HG02884 (cell line): Measurements from ENCODE around the gene NAV3.

Experiments used
- ATAC-seq: cut with Tn5 transposase; IDR thresholded peaks from one replicate; pipeline ENCODE4 v1.9.1; 2021; ENCODE audit warnings: mild to moderate bottlenecking, moderate library complexity; ENCODE audit not compliant: unreplicated experiment

NAV3 gene

GRCh38 chr12:77979597-77980250 is 149.0 kb downstream of the NAV3 start:
- no peak for ATAC-seq

- no peak for ATAC-seq
Observed at GRCh38 chr12:77980782-77981181, 150.1 kb downstream of the NAV3 start.

GRCh38 chr12:77983859-77984258 is 153.2 kb downstream of the NAV3 start:
- ATAC-seq, result no peak

DNA sequence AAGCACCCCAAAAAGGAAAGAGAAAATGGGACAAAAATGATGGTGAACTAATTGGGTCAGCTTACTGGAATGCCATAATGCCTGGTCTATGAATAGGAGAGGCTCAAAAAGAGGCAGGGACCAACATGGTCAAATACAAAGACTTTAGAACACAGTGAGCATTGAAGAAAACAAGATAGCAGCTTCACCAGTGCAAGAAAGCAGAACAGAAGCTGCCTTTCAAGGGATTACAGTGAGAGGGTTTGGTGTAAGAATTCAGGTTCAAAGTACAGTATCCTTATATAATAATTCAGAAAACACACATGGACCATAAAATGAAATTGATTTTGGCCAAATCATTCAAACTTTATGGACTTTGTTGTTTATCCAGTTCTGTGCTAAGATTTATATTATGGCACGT is 162.1 kb downstream of the NAV3 start:
- ATAC-seq, result no peak

DNA sequence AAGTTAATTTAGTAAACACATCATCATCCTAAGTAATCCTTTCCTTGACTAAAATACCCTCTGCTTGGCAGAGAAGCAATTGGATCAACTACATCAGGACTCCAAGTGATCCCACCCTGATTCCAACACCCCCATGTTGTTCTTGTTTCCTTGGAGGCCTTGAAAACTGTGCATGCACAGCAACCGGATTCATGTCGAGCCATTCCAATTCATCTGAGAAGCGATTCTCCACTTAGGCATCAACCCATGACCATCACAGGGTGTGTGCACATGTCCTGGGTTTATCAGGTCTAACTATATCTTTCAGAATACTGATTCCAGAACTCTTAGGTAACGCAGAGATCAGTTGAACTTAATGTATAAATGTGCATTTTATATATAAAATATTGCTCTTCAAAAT is 163.0 kb downstream of the NAV3 start:
- no peak for ATAC-seq

DNA sequence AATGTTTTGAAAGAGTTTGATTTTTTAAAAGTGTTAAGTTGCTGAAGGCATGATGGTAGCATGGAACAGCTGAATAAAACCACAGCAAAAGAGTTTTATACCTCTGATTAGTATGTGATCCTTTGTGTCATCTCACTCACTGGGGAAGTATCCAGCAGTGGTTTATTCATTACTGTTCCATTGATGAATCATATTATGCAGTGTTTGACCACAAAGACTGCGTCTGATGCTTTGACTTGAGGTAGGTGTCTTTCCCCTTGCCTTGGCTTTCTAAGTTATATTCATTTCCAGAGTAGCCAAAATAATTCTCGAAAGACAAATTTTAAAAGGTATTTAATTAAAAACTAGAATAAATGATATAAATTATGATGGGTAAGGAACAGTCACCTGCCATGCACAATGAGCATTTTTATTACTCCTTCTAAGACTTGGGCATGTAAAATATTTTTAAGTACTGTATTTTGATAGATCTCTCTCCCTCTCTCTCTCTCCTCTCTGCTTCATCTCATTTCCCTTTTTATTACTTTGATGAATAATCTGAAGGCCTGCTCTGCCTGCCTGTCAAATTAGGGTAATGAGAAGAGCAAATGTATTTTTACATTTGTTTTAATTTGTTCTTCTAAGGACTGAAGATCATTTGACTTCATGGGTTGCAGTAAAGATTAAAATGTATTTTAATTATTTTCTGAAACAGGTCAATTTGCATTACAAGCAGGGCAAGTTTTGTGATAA is 164.9 kb downstream of the NAV3 start:
- peak; percentile 92 for ATAC-seq

GRCh38 chr12:77996670-77997069 is 166.0 kb downstream of the NAV3 start:
- ATAC-seq, result no peak

- no peak for ATAC-seq
Observed at GRCh38 chr12:77998236-77998786, 167.6 kb downstream of the NAV3 start.

GRCh38 chr12:77999074-77999715 is 168.5 kb downstream of the NAV3 start:
- ATAC-seq, result peak; percentile 66

GRCh38 chr12:78002878-78003277 is 172.2 kb downstream of the NAV3 start:
- no peak for ATAC-seq

DNA sequence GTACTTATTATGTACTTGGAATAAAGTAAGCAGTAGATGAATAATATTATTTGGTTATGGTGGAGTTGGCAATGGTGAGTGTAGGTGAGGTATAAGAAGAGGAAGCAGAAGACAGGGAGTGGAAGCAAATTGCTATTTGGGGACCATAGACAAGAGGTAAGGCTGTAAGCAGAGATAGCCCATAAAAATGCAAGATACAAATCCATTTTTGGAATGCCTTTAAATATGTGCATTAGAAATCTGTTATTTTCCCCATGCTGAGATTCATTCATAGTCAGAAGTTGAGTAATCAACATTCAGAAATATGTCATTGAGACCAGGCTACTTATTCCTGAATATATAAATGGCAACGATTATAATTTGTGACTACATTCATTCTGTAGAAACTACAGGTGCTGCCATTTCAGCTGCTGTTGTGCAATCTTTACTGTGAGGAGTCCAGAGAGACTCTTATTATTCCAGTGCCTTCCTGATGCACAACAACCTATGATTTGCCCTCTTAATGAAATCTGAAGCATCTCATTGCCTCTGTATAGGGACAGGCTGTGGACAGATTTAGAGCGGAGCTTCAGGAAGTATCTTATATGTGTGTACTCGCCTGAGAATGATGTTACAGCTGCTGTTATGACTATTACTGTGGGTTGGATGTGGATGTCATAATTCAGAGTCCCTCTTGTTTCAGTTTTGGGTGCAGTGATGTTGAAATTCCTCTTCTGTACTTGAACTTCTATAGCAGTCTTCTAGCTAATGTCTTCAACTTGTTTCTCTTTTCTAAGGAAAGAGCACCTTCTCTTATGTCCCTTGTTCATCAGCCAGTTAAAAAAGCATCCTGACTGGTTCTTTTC is 173.8 kb downstream of the NAV3 start:
- no peak for ATAC-seq

DNA sequence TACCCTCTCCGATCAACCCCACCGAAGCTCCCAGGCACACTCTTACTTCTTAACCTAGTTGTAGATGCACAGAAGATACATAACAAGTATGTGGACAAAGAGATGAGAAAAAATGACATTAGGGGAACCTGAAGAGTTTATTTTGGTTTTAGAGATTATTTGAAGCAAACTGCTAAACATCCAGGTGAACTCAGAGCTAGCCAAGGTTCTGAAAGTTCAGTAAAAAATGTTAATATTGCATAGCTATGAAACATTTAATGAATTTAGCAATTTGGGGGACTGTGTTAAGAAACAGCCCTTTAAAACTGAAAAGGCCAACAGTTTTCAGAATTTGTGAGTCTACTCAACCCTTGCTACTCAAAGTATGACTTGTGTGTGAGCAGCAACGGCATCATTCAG is 174.4 kb downstream of the NAV3 start:
- no peak for ATAC-seq

DNA sequence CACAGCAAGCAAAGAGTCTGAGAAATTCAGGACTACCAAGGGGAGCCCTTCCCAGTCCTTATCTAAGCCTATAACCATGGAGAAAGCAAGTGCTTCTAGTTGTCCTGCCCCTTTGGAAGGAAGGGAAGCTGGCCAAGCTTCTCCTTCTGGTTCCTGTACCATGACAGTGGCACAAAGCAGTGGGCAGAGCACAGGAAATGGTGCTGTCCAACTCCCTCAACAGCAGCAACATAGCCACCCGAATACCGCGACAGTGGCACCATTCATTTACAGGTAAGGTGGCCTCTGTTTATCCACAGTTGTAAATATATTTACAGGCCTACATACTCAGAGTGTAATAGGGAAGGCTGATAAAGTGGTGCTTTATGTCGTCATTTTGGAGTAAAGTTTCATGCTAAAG is 176.5 kb downstream of the NAV3 start:
- ATAC-seq, result no peak

DNA sequence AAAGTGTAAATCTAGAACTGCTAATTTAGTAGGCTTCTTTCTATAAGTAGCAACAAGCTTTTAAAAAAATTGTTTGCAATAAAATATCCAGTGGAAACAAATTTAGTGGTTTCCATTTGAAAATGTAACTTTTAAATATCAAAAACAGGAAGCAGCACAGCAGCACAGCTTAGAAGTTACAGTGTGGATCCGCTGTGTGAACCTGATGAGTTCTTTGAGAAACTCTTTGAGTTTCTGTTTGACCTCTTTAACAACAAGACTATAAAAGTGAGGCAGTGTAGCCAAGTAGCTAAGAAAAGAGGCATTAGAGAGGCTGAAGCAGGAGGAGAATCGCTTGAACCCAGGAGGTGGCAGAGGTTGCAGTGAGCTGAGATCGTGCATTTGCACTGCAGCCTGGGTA is 178.3 kb downstream of the NAV3 start:
- ATAC-seq, result no peak

DNA sequence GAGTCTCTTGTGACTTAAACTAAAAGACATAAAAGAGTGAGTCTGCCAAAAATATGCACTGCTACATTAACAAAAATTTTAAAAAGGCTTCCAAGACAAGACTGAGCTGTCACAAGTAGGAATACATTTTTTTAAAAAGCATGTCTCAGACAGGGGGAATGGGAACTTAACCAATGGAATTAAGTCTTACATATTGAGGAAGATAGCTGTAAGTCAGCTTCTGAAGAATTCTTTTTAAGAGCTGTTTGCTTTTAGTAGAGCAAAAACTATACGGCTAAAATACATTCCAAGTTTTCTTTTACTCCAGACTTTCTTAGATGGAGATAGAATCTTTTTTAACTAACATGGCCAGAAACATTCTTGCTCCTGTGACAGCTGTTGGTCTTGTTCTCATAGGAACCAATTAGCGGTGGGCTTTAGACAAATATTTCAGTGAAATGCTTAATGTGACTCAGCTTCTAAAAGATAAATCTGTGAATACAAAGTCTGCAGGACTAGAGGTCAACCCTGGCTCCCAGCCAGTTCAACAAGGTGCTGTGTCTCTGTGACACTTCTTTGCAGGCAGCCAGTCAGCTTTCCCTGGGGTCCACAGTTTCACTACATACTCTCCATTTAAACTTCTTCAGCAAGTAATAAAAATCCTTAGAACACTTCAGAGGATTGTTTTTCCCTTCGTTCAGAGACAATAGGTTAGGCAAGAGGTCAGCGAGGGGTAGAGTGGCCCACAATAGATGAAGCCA is 187.6 kb downstream of the NAV3 start:
- no peak for ATAC-seq

DNA sequence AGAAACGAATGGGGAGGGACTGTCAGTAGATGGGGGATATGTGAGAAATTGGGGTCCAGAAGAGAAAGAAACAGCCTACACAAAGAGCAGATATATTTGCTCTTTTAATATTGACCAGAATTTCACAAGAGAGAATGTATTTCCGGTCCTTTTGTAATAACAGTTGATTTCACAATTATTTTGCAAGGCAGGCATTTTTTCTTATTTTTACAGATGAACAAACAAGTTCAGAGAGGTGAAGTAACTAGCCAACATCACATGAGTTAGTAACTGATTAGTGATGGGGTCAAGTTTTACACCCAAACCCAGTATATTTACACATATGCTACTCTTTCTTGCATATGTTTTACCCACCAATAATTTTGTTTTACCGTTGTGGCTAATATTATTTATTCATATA is 188.2 kb downstream of the NAV3 start:
- no peak for ATAC-seq

DNA sequence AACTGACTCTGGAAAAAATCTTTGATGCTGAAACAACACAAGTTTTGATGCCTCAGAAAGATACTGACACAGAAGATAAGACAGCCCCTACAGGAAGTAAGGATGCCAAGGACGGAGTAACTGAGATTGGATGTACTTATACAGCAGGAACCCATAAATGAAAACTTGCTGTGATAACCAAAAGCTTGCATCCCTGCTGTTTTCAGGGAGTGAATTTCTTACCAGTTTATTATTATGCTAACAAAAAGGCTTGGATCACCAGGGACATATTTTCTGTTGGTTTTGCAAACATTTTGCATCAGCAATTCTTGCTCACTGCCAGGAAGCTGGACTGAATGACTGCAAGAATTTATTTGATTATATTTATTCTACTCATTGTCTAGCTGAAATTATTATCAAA is 197.7 kb downstream of the NAV3 start:
- ATAC-seq, result no peak

DNA sequence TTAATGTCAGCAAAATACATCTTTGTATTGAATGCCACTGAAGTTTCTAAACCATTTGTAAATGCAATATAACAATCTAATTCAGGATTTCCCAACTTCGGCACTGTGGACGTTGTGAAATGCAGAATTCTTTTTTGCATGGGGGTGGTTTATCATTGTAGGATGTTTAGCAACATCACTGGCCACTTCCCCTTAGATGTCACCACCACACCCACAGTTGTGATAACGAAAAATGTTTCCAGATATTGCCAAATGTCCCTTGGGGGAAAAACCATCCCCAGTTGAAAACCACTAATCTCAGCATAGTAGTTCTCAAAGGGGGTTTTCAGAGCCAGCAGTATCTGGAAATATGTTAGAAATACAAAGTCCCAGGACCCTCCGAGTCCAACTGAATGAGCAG is 203.3 kb downstream of the NAV3 start:
- ATAC-seq, result peak; percentile 40

DNA sequence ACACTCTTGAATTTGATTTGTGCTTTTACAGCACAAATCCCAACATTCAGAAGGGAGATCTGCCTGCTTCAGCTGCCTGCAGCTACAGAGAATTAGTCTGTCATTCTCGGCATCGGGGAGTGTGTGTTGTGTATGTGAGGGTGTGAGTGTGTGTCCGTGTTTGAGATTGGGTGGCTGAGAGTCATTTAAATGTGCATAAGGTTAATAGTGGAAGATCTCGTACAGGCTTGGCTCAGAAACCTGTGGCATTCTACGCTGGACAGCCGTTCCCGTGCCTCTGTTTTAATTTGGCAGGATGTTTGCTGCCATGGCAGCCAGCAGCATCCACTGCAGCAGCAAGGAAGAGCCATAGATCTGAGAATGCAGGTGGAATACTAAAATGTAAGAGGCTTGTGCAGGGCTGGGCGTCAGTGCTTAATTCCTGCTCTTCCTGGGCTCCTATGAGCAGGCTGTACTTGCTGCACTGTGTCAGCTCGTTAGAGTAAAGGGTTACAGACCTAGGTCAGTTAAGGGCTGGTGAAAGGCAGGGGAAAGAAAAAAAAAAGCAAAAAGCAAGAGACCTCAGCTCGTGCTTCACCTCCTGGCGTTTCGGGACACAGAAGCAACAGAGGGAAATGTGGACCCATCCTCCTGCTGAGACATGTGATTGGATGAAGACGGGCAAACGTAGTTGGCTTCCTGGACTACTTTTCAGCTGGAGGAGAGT is 205.4 kb downstream of the NAV3 start:
- ATAC-seq, result no peak

DNA sequence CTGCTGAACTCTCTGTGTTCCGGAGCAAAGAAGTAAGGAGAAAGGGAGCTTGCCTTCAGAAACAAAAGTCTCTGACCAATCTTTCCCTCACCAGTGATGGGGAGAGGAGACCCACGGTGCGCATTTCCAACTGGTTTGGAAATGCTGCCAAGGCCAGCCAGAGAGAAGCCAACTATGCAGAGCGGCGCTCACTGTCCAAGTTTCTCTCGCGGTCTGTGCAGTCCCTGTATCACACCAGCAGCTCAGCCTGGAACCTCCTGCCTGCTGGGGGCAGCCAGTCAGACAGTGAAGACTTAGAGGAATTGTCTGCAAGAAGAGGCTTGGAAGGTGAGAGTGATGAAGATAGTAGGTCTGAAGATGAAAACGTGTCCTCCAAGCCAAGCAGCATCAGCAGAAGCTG is 206.2 kb downstream of the NAV3 start:
- no peak for ATAC-seq
